ENCODE results near the gene ZNF649. TPM values are rescaled to one million over a fixed set of nuclear protein-coding genes. Genes with fewer than 3 reads are reported as not detected.
"Not testable (repeated sequence)": the region's sequence is repeated elsewhere in the genome, so short reads cannot be mapped to it uniquely, and the experiment has no call there.

Gene ZNF649
- total RNA-seq, 3 donors from 2014 or later (not counting 1 experiment from before 2014, with no cell fraction given): 11.0 to 16.1 (median 12.3) TPM

DNA sequence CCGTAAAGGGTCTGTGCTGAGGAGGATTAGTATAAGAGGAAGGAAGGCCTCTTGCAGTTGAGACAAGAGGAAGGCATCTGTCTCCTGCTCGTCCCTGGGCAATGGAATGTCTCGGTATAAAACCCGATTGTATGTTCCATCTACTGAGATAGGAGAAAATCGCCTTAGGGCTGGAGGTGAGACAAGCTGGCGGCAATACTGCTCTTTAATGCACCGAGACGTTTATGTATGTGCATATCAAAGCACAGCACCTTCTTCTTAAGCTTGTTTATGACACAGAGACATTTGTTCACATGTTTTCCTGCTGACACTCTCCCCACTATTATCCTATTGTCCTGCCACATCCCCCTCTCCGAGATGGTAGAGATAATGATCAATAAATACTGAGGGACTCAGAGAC is 1.3 kb upstream of the ZNF649 start:
- WGBS (ENCODE audit: insufficient coverage): 66% methylated on average over 9 of the region's 9 CpGs
- H3K4me3 Mint-ChIP-seq, ATAC-seq: not testable (repeated sequence)

DNA sequence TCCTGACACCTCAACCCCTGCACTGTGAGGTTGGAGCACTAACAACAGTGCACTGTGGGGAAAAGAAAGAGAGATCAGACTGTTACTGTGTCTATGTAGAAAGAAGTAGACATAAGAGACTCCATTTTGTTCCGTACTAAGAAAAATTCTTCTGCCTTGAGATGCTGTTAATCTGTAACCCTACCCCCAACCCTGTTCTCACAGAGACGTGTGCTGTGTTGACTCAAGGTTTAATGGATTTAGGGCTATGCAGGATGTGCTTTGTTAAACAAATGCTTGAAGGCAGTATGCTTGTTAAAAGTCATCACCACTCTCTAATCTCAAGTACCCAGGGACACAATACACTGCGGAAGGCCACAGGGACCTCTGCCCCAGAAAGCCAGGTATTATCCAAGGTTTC is 822 bp upstream of the ZNF649 start:
- H3K4me3 Mint-ChIP-seq; ATAC-seq; H3K4me3 ChIP-seq (ENCODE audit: low read length); H3K27me3 ChIP-seq (ENCODE audit: control insufficient read depth, insufficient read depth, low read length); H3K36me3 ChIP-seq (ENCODE audit: control insufficient read depth, insufficient read depth, low read length); H3K27ac ChIP-seq (ENCODE audit: low read length); DNase-seq; H3K9me3 Mint-ChIP-seq; H3K27ac Mint-ChIP-seq: not testable (repeated sequence)
- peaks cover 15% of the 10 kb centered on the region for H3K4me1 ChIP-seq (ENCODE audit: control insufficient read depth, insufficient read depth, low read length)
- 100% methylated on average over 1 of the region's 3 CpGs for WGBS (ENCODE audit: insufficient coverage)
- Mint-ChIP-seq H3K27me3 (ENCODE audit: low read depth in 2 of 2) (peaks cover 16 to 27% of the 10 kb centered on the region in 2 donors), H3K36me3 (peaks cover 13% of the 10 kb centered on the region), H3K4me1 (peaks cover 30 to 34% of the 10 kb centered on the region in 2 donors)
- intact Hi-C loops (cut with micrococcal nuclease): loop anchor here (1.0 to 2.0 kb wide), 3 partner anchors 19 to 81 kb away; partner anchors contain the start of genes ZNF350, ZNF577 and ZNF613
- H3K9me3 ChIP-seq (ENCODE audit: control insufficient read depth, insufficient read depth, low read length): peaks cover 25% of the 10 kb centered on the region

More for the DNA sequence above, 1.3 kb upstream of the ZNF649 start:
- H3K27ac ChIP-seq (ENCODE audit: low read length); H3K27me3 ChIP-seq (ENCODE audit: control insufficient read depth, insufficient read depth, low read length); H3K36me3 Mint-ChIP-seq; H3K36me3 ChIP-seq (ENCODE audit: control insufficient read depth, insufficient read depth, low read length); H3K4me3 ChIP-seq (ENCODE audit: low read length); intact Hi-C loops (cut with micrococcal nuclease); H3K9me3 Mint-ChIP-seq; DNase-seq; H3K27ac Mint-ChIP-seq: not testable (repeated sequence)
- H3K4me1 ChIP-seq (ENCODE audit: control insufficient read depth, insufficient read depth, low read length): peaks cover 15% of the 10 kb centered on the region
- H3K9me3 ChIP-seq (ENCODE audit: control insufficient read depth, insufficient read depth, low read length): peaks cover 21% of the 10 kb centered on the region
- Mint-ChIP-seq H3K27me3 (ENCODE audit: low read depth in 2 of 2) (peaks cover 16 to 27% of the 10 kb centered on the region in 2 donors), H3K4me1 (peaks cover 30 to 34% of the 10 kb centered on the region in 2 donors)

DNA sequence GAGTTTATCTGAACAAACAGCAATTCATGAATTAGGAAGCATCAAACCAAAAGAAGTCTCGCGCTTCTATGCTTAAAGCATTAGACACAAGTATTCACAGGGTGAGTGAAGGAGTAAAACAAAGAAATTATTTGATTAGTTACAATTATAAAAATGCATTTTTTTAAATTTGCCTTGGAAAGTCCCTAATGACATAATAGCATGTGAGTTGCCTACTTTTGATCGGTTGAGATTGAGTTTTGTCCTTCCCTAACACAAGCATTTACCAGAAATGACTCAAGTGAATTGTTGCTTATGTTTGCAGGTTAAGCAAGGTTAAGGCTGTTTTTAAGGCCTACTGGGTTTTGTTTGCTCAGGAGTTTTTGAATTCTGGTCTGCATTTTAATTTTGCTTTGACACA is 389 bp upstream of the ZNF649 start:
- TF ChIP-seq, protein P1, sequence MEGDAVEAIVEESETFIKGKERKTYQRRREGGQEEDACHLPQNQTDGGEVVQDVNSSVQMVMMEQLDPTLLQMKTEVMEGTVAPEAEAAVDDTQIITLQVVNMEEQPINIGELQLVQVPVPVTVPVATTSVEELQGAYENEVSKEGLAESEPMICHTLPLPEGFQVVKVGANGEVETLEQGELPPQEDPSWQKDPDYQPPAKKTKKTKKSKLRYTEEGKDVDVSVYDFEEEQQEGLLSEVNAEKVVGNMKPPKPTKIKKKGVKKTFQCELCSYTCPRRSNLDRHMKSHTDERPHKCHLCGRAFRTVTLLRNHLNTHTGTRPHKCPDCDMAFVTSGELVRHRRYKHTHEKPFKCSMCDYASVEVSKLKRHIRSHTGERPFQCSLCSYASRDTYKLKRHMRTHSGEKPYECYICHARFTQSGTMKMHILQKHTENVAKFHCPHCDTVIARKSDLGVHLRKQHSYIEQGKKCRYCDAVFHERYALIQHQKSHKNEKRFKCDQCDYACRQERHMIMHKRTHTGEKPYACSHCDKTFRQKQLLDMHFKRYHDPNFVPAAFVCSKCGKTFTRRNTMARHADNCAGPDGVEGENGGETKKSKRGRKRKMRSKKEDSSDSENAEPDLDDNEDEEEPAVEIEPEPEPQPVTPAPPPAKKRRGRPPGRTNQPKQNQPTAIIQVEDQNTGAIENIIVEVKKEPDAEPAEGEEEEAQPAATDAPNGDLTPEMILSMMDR (IDR thresholded peaks at IDR 0.05): no peak
- peaks cover 4% of the 10 kb centered on the region for H3K27me3 ChIP-seq (ENCODE audit: control insufficient read depth, insufficient read depth, low read length)
- H3K27me3 Mint-ChIP-seq (ENCODE audit: low read depth in 2 of 2): peaks cover 16 to 24% of the 10 kb centered on the region in 2 donors
- H3K36me3 Mint-ChIP-seq: peaks cover 18% of the 10 kb centered on the region
- intact Hi-C loops (cut with micrococcal nuclease): loop anchor here (1.0 to 2.0 kb wide), 3 partner anchors 18 to 81 kb away; partner anchors contain the start of genes ZNF350, ZNF577 and ZNF613
- peak overlapping the region; percentile 96 to 97 for H3K27ac Mint-ChIP-seq
- H3K4me3 Mint-ChIP-seq: peak overlapping the region; percentile 100
- peak overlapping the region; percentile 68 for H3K4me3 ChIP-seq (ENCODE audit: low read length)
- no peak overlapping the region for H3K27ac ChIP-seq (ENCODE audit: low read length)
- peaks cover 30% of the 10 kb centered on the region for H3K9me3 ChIP-seq (ENCODE audit: control insufficient read depth, insufficient read depth, low read length)
- peaks cover 33 to 34% of the 10 kb centered on the region in 2 donors for H3K4me1 Mint-ChIP-seq
- WGBS (ENCODE audit: insufficient coverage): 67% methylated on average over 3 of the region's 3 CpGs
- ATAC-seq (peak in 2 of 3 donors; percentile 4 to 9), DNase-seq (no peak)
- peaks cover under 1% of the 10 kb centered on the region for H3K36me3 ChIP-seq (ENCODE audit: control insufficient read depth, insufficient read depth, low read length)
- peaks cover 15% of the 10 kb centered on the region for H3K4me1 ChIP-seq (ENCODE audit: control insufficient read depth, insufficient read depth, low read length)
- peaks cover 2 to 9% of the 10 kb centered on the region in 2 donors for H3K9me3 Mint-ChIP-seq

DNA sequence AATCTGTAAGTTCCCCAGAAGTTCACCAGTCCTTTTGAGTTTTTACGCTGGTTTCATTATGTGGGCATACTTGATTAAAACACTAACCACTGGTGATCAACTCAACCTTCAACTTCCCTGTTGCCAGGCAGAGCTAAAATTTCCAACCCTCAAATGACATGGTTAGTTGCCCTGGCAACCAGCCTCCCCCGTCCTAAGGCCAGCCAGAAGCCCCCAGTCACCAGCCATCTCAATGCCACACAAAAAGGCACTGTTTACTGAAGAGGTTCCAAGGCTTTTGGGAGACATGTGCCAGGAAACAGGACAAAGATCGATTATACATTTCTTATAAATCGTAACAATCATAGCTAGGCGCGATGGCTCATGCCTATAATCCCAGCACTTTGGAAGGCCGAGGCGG is 1.6 kb downstream of the ZNF649 start:
- Histone ChIP-seq H3K27me3 (ENCODE audit: control insufficient read depth, insufficient read depth, low read length) (no peaks in the 10 kb centered on the region), H3K9me3 (ENCODE audit: control insufficient read depth, insufficient read depth, low read length) (peaks cover 42% of the 10 kb centered on the region), H3K4me1 (ENCODE audit: control insufficient read depth, insufficient read depth, low read length) (peaks cover 15% of the 10 kb centered on the region), H3K36me3 (ENCODE audit: control insufficient read depth, insufficient read depth, low read length) (peaks cover 21% of the 10 kb centered on the region), H3K27ac (ENCODE audit: low read length) (no peak overlapping the region), H3K4me3 (ENCODE audit: low read length) (no peak overlapping the region)
- peaks cover 9 to 11% of the 10 kb centered on the region in 2 donors for H3K27me3 Mint-ChIP-seq (ENCODE audit: low read depth in 2 of 2)
- peak overlapping the region in 1 of 2 donors; percentile 31 for H3K27ac Mint-ChIP-seq
- H3K36me3 Mint-ChIP-seq: peaks cover 26% of the 10 kb centered on the region
- ATAC-seq (no peak), DNase-seq (no peak)
- 93% methylated on average over 8 of the region's 8 CpGs for WGBS (ENCODE audit: insufficient coverage)
- peak overlapping the region; percentile 100 for H3K4me3 Mint-ChIP-seq
- intact Hi-C loops (cut with micrococcal nuclease): loop anchor here (5.0 kb wide), 1 partner anchor 104 kb away; the partner anchor contains the start of gene ZNF615
- peaks cover 34 to 35% of the 10 kb centered on the region in 2 donors for H3K4me1 Mint-ChIP-seq
- peaks cover 2 to 9% of the 10 kb centered on the region in 2 donors for H3K9me3 Mint-ChIP-seq
- TF ChIP-seq, protein P1 (IDR thresholded peaks at IDR 0.05): no peak

Data from natural killer cell (primary cell).